Neural crest cell (in vitro differentiated cells): ENCODE results near the gene HDHD3. TPM values are rescaled to one million over a fixed set of nuclear protein-coding genes. Genes with fewer than 3 reads are reported as not detected.

ENCODE experiments used
- DNase-seq: peaks from one replicate; pipeline ENCODE4 v3.0.0; 2021; ENCODE audit warnings: low read depth, mixed read lengths, low spot score
- H3K27ac Mint-ChIP-seq: one replicate; pipeline ENCODE4 v1.8.0; 2021; ENCODE audit warnings: mild to moderate bottlenecking, mixed read lengths; ENCODE audit not compliant: unreplicated experiment
- H3K27me3 Mint-ChIP-seq: 2 replicates; pipeline ENCODE4 v1.8.0; 2021; ENCODE audit warnings: low read depth, mild to moderate bottlenecking, mixed read lengths
- H3K36me3 Mint-ChIP-seq: 2 replicates; pipeline ENCODE4 v1.8.0; 2021; ENCODE audit warnings: low read depth, mild to moderate bottlenecking, mixed read lengths
- H3K4me1 Mint-ChIP-seq: 2 replicates; pipeline ENCODE4 v1.8.0; 2021; ENCODE audit warnings: mixed read lengths
- H3K4me3 Mint-ChIP-seq: one replicate; pipeline ENCODE4 v1.8.0; 2021; ENCODE audit warnings: mild to moderate bottlenecking, mixed read lengths
- H3K9me3 Mint-ChIP-seq: 2 replicates; pipeline ENCODE4 v1.8.0; 2021; ENCODE audit warnings: mixed read lengths
- long read RNA-seq: library from polyadenylated mRNA; unstranded; transcript quantifications from one replicate; pipeline ENCODE4 v2.0.0, GENCODE V29; 2020
- total RNA-seq: library from RNA; stranded (reverse); gene quantifications from 2 replicates; pipeline ENCODE4 v1.2.1, GENCODE V29; 2021
- TF ChIP-seq, protein P1 (sequence below): fragments of 200-600 bp; sonication (generic); conservative IDR thresholded peaks from 2 replicates; pipeline ENCODE4 v1.5.0; 2021; ENCODE audit warnings: antibody characterized with exemption, mild to moderate bottlenecking

HDHD3 gene, protein sequence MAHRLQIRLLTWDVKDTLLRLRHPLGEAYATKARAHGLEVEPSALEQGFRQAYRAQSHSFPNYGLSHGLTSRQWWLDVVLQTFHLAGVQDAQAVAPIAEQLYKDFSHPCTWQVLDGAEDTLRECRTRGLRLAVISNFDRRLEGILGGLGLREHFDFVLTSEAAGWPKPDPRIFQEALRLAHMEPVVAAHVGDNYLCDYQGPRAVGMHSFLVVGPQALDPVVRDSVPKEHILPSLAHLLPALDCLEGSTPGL
- total RNA-seq: 12.7 and 13.4 TPM in 2 replicates
- long read RNA-seq, transcript HDHD3-202 (3 exons, 1,497 nt): major isoform, 7 of 12 reads
- long read RNA-seq, transcript HDHD3-203 (3 exons, 913 nt): minor isoform, 5 of 12 reads
- long read RNA-seq, partial matches to known transcripts: 0 of 12 reads
- long read RNA-seq, other reads (novel, unspliced or antisense): 0 of 12 reads

DNA sequence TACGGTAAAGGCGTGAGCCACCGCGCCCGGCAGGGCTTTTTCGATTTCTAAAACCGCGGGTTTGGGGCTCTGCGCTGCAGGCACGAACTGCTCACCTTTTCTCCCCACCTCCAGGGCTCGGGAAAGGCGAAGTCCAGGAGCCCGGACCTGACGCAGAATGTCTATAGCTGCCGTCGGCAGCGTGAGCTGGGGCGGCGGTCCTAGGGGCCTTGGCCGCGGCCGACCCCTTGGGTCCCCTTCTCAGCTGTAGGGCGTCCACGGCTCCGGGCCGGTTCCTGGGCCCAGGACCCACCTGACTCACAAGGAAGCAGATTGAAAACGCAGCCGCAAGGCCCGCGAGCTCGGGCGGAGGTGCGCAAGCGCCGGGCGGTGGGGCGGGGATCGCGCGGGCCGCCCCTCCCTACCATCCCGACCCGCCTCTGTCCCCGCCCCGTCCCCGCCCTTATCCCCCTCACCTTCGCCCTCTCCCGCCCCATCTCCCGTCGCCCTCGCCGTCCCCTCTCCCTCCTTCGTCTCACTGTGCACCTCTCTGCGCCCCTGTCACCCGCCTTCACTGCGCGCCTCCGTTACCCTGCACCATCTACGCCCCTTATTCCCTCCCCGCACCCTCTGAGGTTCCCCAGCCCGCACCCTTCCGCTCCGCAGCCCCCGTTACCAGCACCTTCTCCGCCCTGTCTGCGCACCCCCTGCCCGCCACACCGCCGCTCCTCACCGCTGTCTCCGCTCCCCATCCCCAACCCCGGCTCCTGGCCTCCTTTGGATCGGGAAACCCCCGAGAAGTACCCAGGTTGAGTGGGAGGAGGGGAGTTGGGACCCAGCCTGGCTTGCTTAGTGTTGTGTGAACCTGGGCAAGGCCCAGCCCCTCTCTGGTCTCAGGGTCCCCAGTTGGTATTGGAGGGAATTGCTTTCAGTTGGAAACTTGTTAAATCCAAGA is at the start of gene HDHD3:
HDHD3 (minus strand) TSS at position 353 of the 934 bp plus-strand sequence. CDS start 2,632 bp downstream, outside the sequence.
- TF ChIP-seq, protein P1, sequence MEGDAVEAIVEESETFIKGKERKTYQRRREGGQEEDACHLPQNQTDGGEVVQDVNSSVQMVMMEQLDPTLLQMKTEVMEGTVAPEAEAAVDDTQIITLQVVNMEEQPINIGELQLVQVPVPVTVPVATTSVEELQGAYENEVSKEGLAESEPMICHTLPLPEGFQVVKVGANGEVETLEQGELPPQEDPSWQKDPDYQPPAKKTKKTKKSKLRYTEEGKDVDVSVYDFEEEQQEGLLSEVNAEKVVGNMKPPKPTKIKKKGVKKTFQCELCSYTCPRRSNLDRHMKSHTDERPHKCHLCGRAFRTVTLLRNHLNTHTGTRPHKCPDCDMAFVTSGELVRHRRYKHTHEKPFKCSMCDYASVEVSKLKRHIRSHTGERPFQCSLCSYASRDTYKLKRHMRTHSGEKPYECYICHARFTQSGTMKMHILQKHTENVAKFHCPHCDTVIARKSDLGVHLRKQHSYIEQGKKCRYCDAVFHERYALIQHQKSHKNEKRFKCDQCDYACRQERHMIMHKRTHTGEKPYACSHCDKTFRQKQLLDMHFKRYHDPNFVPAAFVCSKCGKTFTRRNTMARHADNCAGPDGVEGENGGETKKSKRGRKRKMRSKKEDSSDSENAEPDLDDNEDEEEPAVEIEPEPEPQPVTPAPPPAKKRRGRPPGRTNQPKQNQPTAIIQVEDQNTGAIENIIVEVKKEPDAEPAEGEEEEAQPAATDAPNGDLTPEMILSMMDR: no peak
- peak; percentile 48 for DNase-seq
- Mint-ChIP-seq H3K4me1 (peaks cover 6% of the 10 kb centered on the region), H3K9me3 (no peaks in the 10 kb centered on the region), H3K36me3 (no peaks in the 10 kb centered on the region), H3K4me3 (peak within 1 kb of the TSS; percentile 88), H3K27me3 (peaks cover 3% of the 10 kb centered on the region), H3K27ac (no peak within 1 kb of the TSS)

DNA sequence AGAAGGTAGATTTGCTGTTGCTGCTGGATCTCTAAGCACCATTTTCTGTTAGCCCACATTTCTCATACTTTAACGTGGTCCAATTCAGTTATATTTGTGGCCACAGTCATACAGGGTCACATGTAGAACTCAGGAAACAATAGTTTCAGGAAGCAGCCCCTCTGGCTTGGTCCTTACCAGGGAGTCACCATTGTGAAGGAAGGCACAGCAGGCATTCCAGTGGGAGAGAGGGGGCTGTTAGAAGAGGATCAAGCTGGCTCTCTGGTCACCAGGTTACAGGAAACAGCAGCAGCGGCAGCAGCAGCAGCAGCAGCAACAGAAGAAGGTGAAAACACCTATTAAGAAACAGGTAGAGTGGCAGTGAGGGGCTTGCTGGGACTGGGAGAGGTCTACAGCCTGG is 48.3 kb upstream of the HDHD3 start:
- no peaks in the 10 kb centered on the region for H3K36me3 Mint-ChIP-seq
- no peak for DNase-seq
- H3K4me1 Mint-ChIP-seq: no peaks in the 10 kb centered on the region
- TF ChIP-seq, protein P1: no peak
- no peak overlapping the region for H3K27ac Mint-ChIP-seq
- no peaks in the 10 kb centered on the region for H3K9me3 Mint-ChIP-seq
- H3K27me3 Mint-ChIP-seq: peaks cover 6% of the 10 kb centered on the region
- H3K4me3 Mint-ChIP-seq: no peak overlapping the region

DNA sequence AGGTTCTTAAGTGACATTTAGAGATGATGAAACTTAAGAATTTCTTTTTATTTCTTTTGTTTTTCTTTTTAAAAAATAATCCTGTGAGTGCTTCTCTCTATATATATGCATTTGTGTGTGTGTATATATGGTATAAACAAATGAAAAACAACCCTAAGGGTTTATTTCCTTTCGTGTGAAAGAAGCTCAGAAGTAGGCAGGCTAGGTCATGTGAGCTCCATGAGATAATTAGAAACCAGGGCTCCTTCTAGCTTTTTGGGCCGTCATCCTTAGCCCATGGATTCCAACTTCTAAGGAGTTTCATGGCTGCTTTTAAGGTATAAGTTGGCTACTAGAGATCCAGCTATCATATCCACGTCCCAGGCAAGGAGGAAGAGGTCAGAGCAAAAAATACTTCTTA is 44.9 kb upstream of the HDHD3 start:
- H3K27ac Mint-ChIP-seq: no peak overlapping the region
- H3K4me3 Mint-ChIP-seq: no peak overlapping the region
- no peaks in the 10 kb centered on the region for H3K9me3 Mint-ChIP-seq
- no peaks in the 10 kb centered on the region for H3K36me3 Mint-ChIP-seq
- peaks cover 6% of the 10 kb centered on the region for H3K27me3 Mint-ChIP-seq
- TF ChIP-seq, protein P1: no peak
- DNase-seq: no peak
- no peaks in the 10 kb centered on the region for H3K4me1 Mint-ChIP-seq

DNA sequence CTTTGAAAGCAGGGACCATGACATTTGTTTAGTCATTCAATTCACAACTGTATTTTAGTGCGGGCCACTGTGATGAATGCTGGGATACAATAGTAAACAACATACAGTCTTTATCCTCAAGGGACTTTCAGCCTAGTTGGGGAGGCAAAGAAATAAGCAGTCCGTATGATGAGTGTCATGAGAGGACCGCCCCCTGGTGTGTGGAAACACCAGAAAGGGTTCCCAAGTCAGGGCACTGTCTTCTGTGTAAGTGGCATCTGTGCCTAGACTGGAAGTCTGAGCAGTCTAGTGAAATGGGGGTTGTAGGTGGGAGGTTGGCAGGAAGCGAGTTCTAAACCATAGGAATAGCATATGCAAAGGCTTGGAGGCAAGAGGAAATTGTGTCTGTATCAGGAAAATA is 40.6 kb upstream of the HDHD3 start:
- H3K27me3 Mint-ChIP-seq: no peaks in the 10 kb centered on the region
- H3K36me3 Mint-ChIP-seq: no peaks in the 10 kb centered on the region
- no peak for DNase-seq
- H3K4me1 Mint-ChIP-seq: no peaks in the 10 kb centered on the region
- H3K9me3 Mint-ChIP-seq: no peaks in the 10 kb centered on the region
- H3K27ac Mint-ChIP-seq: no peak overlapping the region
- H3K4me3 Mint-ChIP-seq: no peak overlapping the region
- TF ChIP-seq, protein P1: no peak

DNA sequence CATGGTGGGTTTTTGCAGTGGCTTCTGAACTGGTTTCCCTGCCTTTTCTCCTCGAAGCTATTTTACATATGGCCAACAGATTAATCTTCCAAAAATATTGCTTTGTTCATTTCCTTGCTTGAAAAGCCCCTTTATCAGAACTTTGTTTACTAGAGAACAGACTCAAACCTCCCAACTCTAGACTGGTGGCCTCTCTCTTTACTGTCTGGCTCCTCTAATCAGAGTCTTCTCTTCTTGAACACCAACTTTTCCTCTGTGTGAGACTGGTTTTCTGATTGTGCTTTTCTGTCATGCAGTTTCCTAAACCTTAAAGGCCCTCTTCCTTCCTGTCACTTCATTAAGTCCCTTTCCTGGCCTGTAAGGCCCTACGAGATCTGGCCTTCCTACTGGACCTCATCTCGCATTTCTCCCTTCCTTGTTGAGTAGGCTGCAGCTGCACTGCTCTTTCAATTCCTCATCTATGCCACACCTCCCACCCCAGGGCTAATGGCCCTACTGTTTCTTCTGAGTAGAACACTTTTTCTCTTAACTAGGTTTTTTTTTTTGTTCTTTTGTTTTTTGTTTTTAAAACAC is 39.4 kb upstream of the HDHD3 start:
- Mint-ChIP-seq H3K27ac (no peak overlapping the region), H3K4me3 (no peak overlapping the region), H3K9me3 (no peaks in the 10 kb centered on the region), H3K27me3 (no peaks in the 10 kb centered on the region), H3K4me1 (no peaks in the 10 kb centered on the region), H3K36me3 (no peaks in the 10 kb centered on the region)
- no peak for DNase-seq
- TF ChIP-seq, protein P1: no peak
